Measurements from ENCODE around the gene GNAO1. TPM values are rescaled to one million over a fixed set of nuclear protein-coding genes. Genes with fewer than 3 reads are reported as not detected.

GNAO1 gene
- total RNA-seq, 1 experiment from 2014 or later, result not detected

GRCh38 chr16:56347166-56347565, 155.9 kb downstream of the GNAO1 start:
- Histone ChIP-seq H3K36me3 (ENCODE audit: low read depth, low read length) (no peaks in the 10 kb centered on the region), H3K9ac (ENCODE audit: low read length) (no peak overlapping the region), H3K9me2 (replicated peaks; ENCODE audit: low read length) (no peaks in the 10 kb centered on the region), H3K27ac (ENCODE audit: low read length) (no peak overlapping the region), H3K79me2 (ENCODE audit: low read length) (no peaks in the 10 kb centered on the region), H3K27me3 (ENCODE audit: low read length) (no peaks in the 10 kb centered on the region), H3K4me2 (ENCODE audit: low read length) (no peak overlapping the region), H2AFZ (ENCODE audit: low read length) (no peak overlapping the region), H3F3A (ENCODE audit: low read length, unreplicated experiment) (no peaks in the 10 kb centered on the region), H4K20me1 (ENCODE audit: low read length) (no peaks in the 10 kb centered on the region), H3K4me3 (ENCODE audit: low read length) (no peak overlapping the region), H3K4me1 (ENCODE audit: insufficient read depth, low read length) (peaks cover 12% of the 10 kb centered on the region; the same call in 1 of the 2 replicates), H3K9me3 (ENCODE audit: low read length) (no peaks in the 10 kb centered on the region)
- CTCF ChIA-PET, result no interaction called here
- no peak for TF ChIP-seq EZH2 (IDR thresholded peaks at IDR 0.05; ENCODE audit: low read length, unreplicated experiment)
- TF ChIP-seq EZH2phosphoT487 (IDR thresholded peaks at IDR 0.05; ENCODE audit: borderline replicate concordance, low read length), result no peak
- no peak for TF ChIP-seq CTCF (conservative IDR thresholded peaks at IDR 0.05; ENCODE audit: low read depth, low read length)
- ATAC-seq (no peak), DNase-seq (no peak)
- POLR2A ChIA-PET (ENCODE audit: unreplicated experiment), result no interaction called here
- intact Hi-C loops (cut with micrococcal nuclease), result no loop called here
- BruUV-seq (replicated peaks), result no TSS peak

GRCh38 chr16:56347670-56348069, 156.4 kb downstream of the GNAO1 start:
- peaks cover 12% of the 10 kb centered on the region; the same call in 1 of the 2 replicates for H3K4me1 ChIP-seq (ENCODE audit: insufficient read depth, low read length)
- ChIA-PET CTCF (no interaction called here), POLR2A (ENCODE audit: unreplicated experiment) (no interaction called here)
- no peak overlapping the region for H2AFZ ChIP-seq (ENCODE audit: low read length)
- BruUV-seq (replicated peaks), result no TSS peak
- TF ChIP-seq EZH2phosphoT487 (IDR thresholded peaks at IDR 0.05; ENCODE audit: borderline replicate concordance, low read length) (no peak), CTCF (conservative IDR thresholded peaks at IDR 0.05; ENCODE audit: low read depth, low read length) (no peak), EZH2 (IDR thresholded peaks at IDR 0.05; ENCODE audit: low read length, unreplicated experiment) (no peak)
- no peaks in the 10 kb centered on the region for H3K79me2 ChIP-seq (ENCODE audit: low read length)
- no peaks in the 10 kb centered on the region for H3K9me2 ChIP-seq (replicated peaks; ENCODE audit: low read length)
- no peak overlapping the region for H3K4me3 ChIP-seq (ENCODE audit: low read length)
- H3K9me3 ChIP-seq (ENCODE audit: low read length), result no peaks in the 10 kb centered on the region
- no peak for ATAC-seq
- no peak overlapping the region for H3K9ac ChIP-seq (ENCODE audit: low read length)
- H3F3A ChIP-seq (ENCODE audit: low read length, unreplicated experiment), result no peaks in the 10 kb centered on the region
- intact Hi-C loops (cut with micrococcal nuclease), result no loop called here
- no peak for DNase-seq
- H4K20me1 ChIP-seq (ENCODE audit: low read length), result no peaks in the 10 kb centered on the region
- H3K36me3 ChIP-seq (ENCODE audit: low read depth, low read length), result no peaks in the 10 kb centered on the region
- no peak overlapping the region for H3K27ac ChIP-seq (ENCODE audit: low read length)
- H3K4me2 ChIP-seq (ENCODE audit: low read length), result no peak overlapping the region
- H3K27me3 ChIP-seq (ENCODE audit: low read length), result no peaks in the 10 kb centered on the region

GRCh38 chr16:56348168-56349085, 157.1 kb downstream of the GNAO1 start:
- ChIA-PET POLR2A (ENCODE audit: unreplicated experiment) (no interaction called here), CTCF (no interaction called here)
- H2AFZ ChIP-seq (ENCODE audit: low read length), result no peak overlapping the region

More at GRCh38 chr16:56348168-56349085, 157.1 kb downstream of the GNAO1 start:
- H3K36me3 ChIP-seq (ENCODE audit: low read depth, low read length), result no peaks in the 10 kb centered on the region
- no peak overlapping the region for H3K27ac ChIP-seq (ENCODE audit: low read length)
- no peaks in the 10 kb centered on the region for H3K79me2 ChIP-seq (ENCODE audit: low read length)
- no peaks in the 10 kb centered on the region for H4K20me1 ChIP-seq (ENCODE audit: low read length)
- no peak overlapping the region for H3K9ac ChIP-seq (ENCODE audit: low read length)
- H3K4me1 ChIP-seq (ENCODE audit: insufficient read depth, low read length), result peaks cover 12% of the 10 kb centered on the region; the same call in 1 of the 2 replicates
- no peaks in the 10 kb centered on the region for H3F3A ChIP-seq (ENCODE audit: low read length, unreplicated experiment)
- no peak; the same call in 1 of the 2 replicates for ATAC-seq
- BruUV-seq (replicated peaks), result no TSS peak
- no peaks in the 10 kb centered on the region for H3K9me3 ChIP-seq (ENCODE audit: low read length)
- no peak overlapping the region for H3K4me3 ChIP-seq (ENCODE audit: low read length)
- no peak overlapping the region for H3K4me2 ChIP-seq (ENCODE audit: low read length)
- H3K27me3 ChIP-seq (ENCODE audit: low read length), result no peaks in the 10 kb centered on the region
- DNase-seq, result no peak
- TF ChIP-seq EZH2phosphoT487 (IDR thresholded peaks at IDR 0.05; ENCODE audit: borderline replicate concordance, low read length) (no peak), CTCF (conservative IDR thresholded peaks at IDR 0.05; ENCODE audit: low read depth, low read length) (no peak), EZH2 (IDR thresholded peaks at IDR 0.05; ENCODE audit: low read length, unreplicated experiment) (no peak)
- H3K9me2 ChIP-seq (replicated peaks; ENCODE audit: low read length), result no peaks in the 10 kb centered on the region
- intact Hi-C loops (cut with micrococcal nuclease), result no loop called here

Data from PC-3 (cell line).